Measurements from ENCODE around the gene APC2.

DNA sequence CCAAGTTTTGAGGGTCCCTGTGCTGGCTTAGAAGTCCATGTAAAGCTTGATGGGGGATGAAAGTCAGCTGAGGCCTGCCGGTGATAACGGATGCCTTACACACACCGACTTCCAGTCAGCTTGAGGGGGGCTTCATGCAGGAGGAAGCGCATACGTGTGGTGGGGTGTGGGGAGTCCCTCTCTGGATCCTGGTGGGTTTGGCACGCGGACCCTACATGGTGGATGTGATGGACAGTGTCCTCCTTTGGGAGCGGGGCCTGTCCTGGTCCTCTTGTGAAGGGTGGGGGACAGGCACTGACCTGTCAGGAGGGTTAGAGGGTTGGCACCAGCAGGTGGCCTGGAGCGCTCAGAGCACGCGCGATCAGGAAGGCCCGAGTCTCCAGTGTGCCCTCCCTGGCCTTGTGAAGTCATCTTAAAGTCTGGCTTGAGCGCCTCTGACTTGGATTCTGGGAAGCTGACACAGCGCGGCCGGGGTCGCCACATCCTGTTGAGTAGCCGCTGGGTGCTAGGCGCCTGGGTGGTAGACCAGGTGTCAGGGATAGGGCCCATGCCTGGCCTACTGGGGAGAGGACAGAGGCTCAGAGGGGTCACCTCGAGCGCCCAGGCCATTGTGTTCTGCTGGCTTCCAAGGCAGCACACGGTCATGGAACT lies 39.7 kb upstream of the APC2 start:
- TF ChIP-seq, protein P1, sequence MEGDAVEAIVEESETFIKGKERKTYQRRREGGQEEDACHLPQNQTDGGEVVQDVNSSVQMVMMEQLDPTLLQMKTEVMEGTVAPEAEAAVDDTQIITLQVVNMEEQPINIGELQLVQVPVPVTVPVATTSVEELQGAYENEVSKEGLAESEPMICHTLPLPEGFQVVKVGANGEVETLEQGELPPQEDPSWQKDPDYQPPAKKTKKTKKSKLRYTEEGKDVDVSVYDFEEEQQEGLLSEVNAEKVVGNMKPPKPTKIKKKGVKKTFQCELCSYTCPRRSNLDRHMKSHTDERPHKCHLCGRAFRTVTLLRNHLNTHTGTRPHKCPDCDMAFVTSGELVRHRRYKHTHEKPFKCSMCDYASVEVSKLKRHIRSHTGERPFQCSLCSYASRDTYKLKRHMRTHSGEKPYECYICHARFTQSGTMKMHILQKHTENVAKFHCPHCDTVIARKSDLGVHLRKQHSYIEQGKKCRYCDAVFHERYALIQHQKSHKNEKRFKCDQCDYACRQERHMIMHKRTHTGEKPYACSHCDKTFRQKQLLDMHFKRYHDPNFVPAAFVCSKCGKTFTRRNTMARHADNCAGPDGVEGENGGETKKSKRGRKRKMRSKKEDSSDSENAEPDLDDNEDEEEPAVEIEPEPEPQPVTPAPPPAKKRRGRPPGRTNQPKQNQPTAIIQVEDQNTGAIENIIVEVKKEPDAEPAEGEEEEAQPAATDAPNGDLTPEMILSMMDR (IDR thresholded peaks at IDR 0.05; ENCODE audit: low read depth, low read length): no peak
- TF ChIP-seq EZH2phosphoT487 (IDR thresholded peaks at IDR 0.05; ENCODE audit: low read depth): no peak
